ENCODE measurements around the gene NCOR1. TPM values are rescaled to one million over a fixed set of nuclear protein-coding genes. Genes with fewer than 3 reads are reported as not detected.
A peak's percentile ranks its signal among the peaks of the same experiment; 100 is the strongest.

NCOR1 gene
- total and polyA plus RNA-seq, 2 experiments from 2014 or later: 109 to 119 TPM

- Histone ChIP-seq H3K4me1 (ENCODE audit: low read depth) (no peaks in the 10 kb centered on the region), H3K9me3 (ENCODE audit: low read depth) (no peaks in the 10 kb centered on the region), H3K27ac (no peak overlapping the region), H3K4me3 (no peak overlapping the region), H3K36me3 (peaks cover 36% of the 10 kb centered on the region), H3K27me3 (no peaks in the 10 kb centered on the region)
- DNase-seq (ENCODE audit: low read depth in 1 of 2, low spot score in 1 of 2): peak in 1 of 2 donors; percentile 56
- peak; percentile 40 for TF ChIP-seq CTCF (IDR thresholded peaks at IDR 0.05; ENCODE audit: low read depth, low read length)
Measured at GRCh38 chr17:16100737-16101400, 114.5 kb downstream of the NCOR1 start.

- Histone ChIP-seq H3K4me1 (ENCODE audit: low read depth) (no peaks in the 10 kb centered on the region), H3K27me3 (no peaks in the 10 kb centered on the region), H3K36me3 (peaks cover 29% of the 10 kb centered on the region), H3K9me3 (ENCODE audit: low read depth) (no peaks in the 10 kb centered on the region), H3K27ac (no peak overlapping the region), H3K4me3 (no peak overlapping the region)
- no peak for TF ChIP-seq CTCF (IDR thresholded peaks at IDR 0.05; ENCODE audit: low read depth, low read length)
- peak in 1 of 2 donors; percentile 6 for DNase-seq (ENCODE audit: low read depth in 1 of 2, low spot score in 1 of 2)
Measured at GRCh38 chr17:16091773-16092172, 123.6 kb downstream of the NCOR1 start.

- no peak overlapping the region for H3K4me3 ChIP-seq
- H3K4me1 ChIP-seq (ENCODE audit: low read depth): no peaks in the 10 kb centered on the region
- peaks cover 39% of the 10 kb centered on the region for H3K36me3 ChIP-seq
Measured at GRCh38 chr17:16086957-16087356, 128.4 kb downstream of the NCOR1 start.

GRCh38 chr17:16085066-16085699, 130.2 kb downstream of the NCOR1 start:
- peak in 1 of 2 donors; percentile 73 for DNase-seq (ENCODE audit: low read depth in 1 of 2, low spot score in 1 of 2)
- no peak overlapping the region for H3K27ac ChIP-seq
- TF ChIP-seq CTCF (IDR thresholded peaks at IDR 0.05; ENCODE audit: low read depth, low read length): no peak

More at GRCh38 chr17:16086957-16087356, 128.4 kb downstream of the NCOR1 start:
- TF ChIP-seq CTCF (IDR thresholded peaks at IDR 0.05; ENCODE audit: low read depth, low read length): no peak
- DNase-seq (ENCODE audit: low read depth in 1 of 2, low spot score in 1 of 2): no peak
- H3K9me3 ChIP-seq (ENCODE audit: low read depth): no peaks in the 10 kb centered on the region
- H3K27ac ChIP-seq: peak overlapping the region; percentile 22
- H3K27me3 ChIP-seq: no peaks in the 10 kb centered on the region

GRCh38 chr17:16083223-16083622, 132.1 kb downstream of the NCOR1 start:
- no peaks in the 10 kb centered on the region for H3K4me1 ChIP-seq (ENCODE audit: low read depth)
- H3K27me3 ChIP-seq: no peaks in the 10 kb centered on the region
- no peak for DNase-seq (ENCODE audit: low read depth in 1 of 2, low spot score in 1 of 2)
- no peak overlapping the region for H3K4me3 ChIP-seq
- TF ChIP-seq CTCF (IDR thresholded peaks at IDR 0.05; ENCODE audit: low read depth, low read length): no peak
- H3K36me3 ChIP-seq: peaks cover 42% of the 10 kb centered on the region
- no peak overlapping the region for H3K27ac ChIP-seq
- no peaks in the 10 kb centered on the region for H3K9me3 ChIP-seq (ENCODE audit: low read depth)

More at GRCh38 chr17:16085066-16085699, 130.2 kb downstream of the NCOR1 start:
- H3K9me3 ChIP-seq (ENCODE audit: low read depth): no peaks in the 10 kb centered on the region
- no peak overlapping the region for H3K4me3 ChIP-seq
- peaks cover 29% of the 10 kb centered on the region for H3K36me3 ChIP-seq
- H3K4me1 ChIP-seq (ENCODE audit: low read depth): no peaks in the 10 kb centered on the region
- no peaks in the 10 kb centered on the region for H3K27me3 ChIP-seq
